GM12878 (cell line): ENCODE data around the gene DNAI2. TPM values are rescaled to one million over a fixed set of nuclear protein-coding genes. Genes with fewer than 3 reads are reported as not detected.
A peak's percentile ranks its signal among the peaks of the same experiment; 100 is the strongest.

Experiments
- BMI1 ChIP-seq: fragments of 450-650 bp; IDR thresholded peaks from 2 replicates; pipeline ENCODE4 v1.6.1; 2016; ENCODE audit warnings: mild to moderate bottlenecking, moderate library complexity, borderline replicate concordance
- CBX5 ChIP-seq: sonication (generic); IDR thresholded peaks from 2 replicates; pipeline ENCODE4 v1.6.1; 2016; ENCODE audit warnings: low read depth, moderate library complexity, mild to moderate bottlenecking, inconsistent platforms
- CHD2 ChIP-seq: IDR thresholded peaks from 2 replicates; pipeline ENCODE4 v1.6.1; 2011; ENCODE audit warnings: low read depth, low read length, improper control_type of control experiment, borderline replicate concordance
- CHD4 ChIP-seq: fragments of 200-600 bp; sonication (generic); IDR thresholded peaks from 2 replicates; pipeline ENCODE4 v1.6.1; 2016; ENCODE audit warnings: mild to moderate bottlenecking
- EGR1 ChIP-seq, 2 experiments: IDR thresholded peaks; 1 replicate in 1 of 2; 2 replicates in 1 of 2; pipeline ENCODE4 v1.6.1; 2011 to 2012; ENCODE audit warnings: low read depth in 2 of 2, low read length in 2 of 2, borderline replicate concordance in 1 of 2, mild to moderate bottlenecking in 1 of 2, moderate library complexity in 1 of 2
- IKZF1 ChIP-seq: fragments of 450-650 bp; conservative IDR thresholded peaks from 2 replicates; pipeline ENCODE4 v1.6.1; 2017; ENCODE audit warnings: antibody characterized with exemption, mild to moderate bottlenecking
- IRF4 ChIP-seq: IDR thresholded peaks from 2 replicates; pipeline ENCODE4 v1.6.1; 2011; ENCODE audit warnings: low read depth, low read length
- LARP7 ChIP-seq: fragments of 450-650 bp; IDR thresholded peaks from 2 replicates; pipeline ENCODE4 v1.6.1; 2017; ENCODE audit warnings: mild to moderate bottlenecking
- MAX ChIP-seq: IDR thresholded peaks from 2 replicates; pipeline ENCODE4 v1.6.1; 2012; ENCODE audit warnings: low read depth, low read length, improper control_type of control experiment
- NR2C2 ChIP-seq: IDR thresholded peaks from 2 replicates; pipeline ENCODE4 v1.6.1; 2011; ENCODE audit warnings: borderline replicate concordance, low read depth; ENCODE audit not compliant: control insufficient read depth, insufficient read length
- NRF1 ChIP-seq: conservative IDR thresholded peaks from 2 replicates; pipeline ENCODE4 v1.6.1; 2011; ENCODE audit warnings: mild to moderate bottlenecking, low read depth, low read length, improper control_type of control experiment
- PAX5 ChIP-seq: IDR thresholded peaks from 2 replicates; pipeline ENCODE4 v1.6.1; 2011; ENCODE audit warnings: low read depth, low read length, borderline replicate concordance
- POLR2A ChIP-seq: IDR thresholded peaks from 2 replicates; pipeline ENCODE4 v1.6.1; 2011; ENCODE audit warnings: low read depth, mild to moderate bottlenecking, low read length
- RB1 ChIP-seq: fragments of 450-650 bp; formaldehyde crosslinking; IDR thresholded peaks from 2 replicates; pipeline ENCODE4 v1.6.1; 2017; ENCODE audit warnings: mild to moderate bottlenecking, borderline replicate concordance
- RCOR1 ChIP-seq: conservative IDR thresholded peaks from 2 replicates; pipeline ENCODE4 v1.6.1; 2012; ENCODE audit warnings: low read depth, low read length, improper control_type of control experiment
- SIN3A ChIP-seq: IDR thresholded peaks from 2 replicates; pipeline ENCODE4 v1.6.1; 2012; ENCODE audit warnings: low read depth, low read length, improper control_type of control experiment
- SMAD1 ChIP-seq: fragments of 450-650 bp; IDR thresholded peaks from 2 replicates; pipeline ENCODE4 v1.6.1; 2018; ENCODE audit warnings: mild to moderate bottlenecking, low read depth; ENCODE audit not compliant: partially characterized antibody
- SMC3 ChIP-seq: IDR thresholded peaks from 2 replicates; pipeline ENCODE4 v1.6.1; 2011; ENCODE audit warnings: low read length, improper control_type of control experiment, borderline replicate concordance
- SP1 ChIP-seq: IDR thresholded peaks from one replicate; pipeline ENCODE4 v1.6.1; 2011; ENCODE audit warnings: low read depth, low read length
- SRF ChIP-seq, 2 experiments: IDR thresholded peaks; 2 replicates each; pipeline ENCODE4 v1.6.1; 2011; ENCODE audit warnings: low read depth in 2 of 2, low read length in 2 of 2, mild to moderate bottlenecking in 1 of 2, moderate library complexity in 1 of 2
- TCF12 ChIP-seq: IDR thresholded peaks from 2 replicates; pipeline ENCODE4 v1.6.1; 2011; ENCODE audit warnings: low read depth, mild to moderate bottlenecking, low read length
- USF1 ChIP-seq: IDR thresholded peaks from 2 replicates; pipeline ENCODE4 v1.6.1; 2011; ENCODE audit warnings: borderline replicate concordance, low read depth, mild to moderate bottlenecking, moderate library complexity, mixed read lengths, low read length; ENCODE audit not compliant: insufficient read depth; ENCODE audit errors: extremely low read length
- YY1 ChIP-seq: IDR thresholded peaks from 2 replicates; pipeline ENCODE4 v1.6.1; 2011; ENCODE audit warnings: low read depth, mild to moderate bottlenecking, low read length
- ZBTB4 ChIP-seq: fragments of 450-650 bp; formaldehyde crosslinking; IDR thresholded peaks from 2 replicates; pipeline ENCODE4 v1.4.0; 2022; ENCODE audit warnings: mild to moderate bottlenecking, moderate library complexity
- ZNF274 ChIP-seq: IDR thresholded peaks from one replicate; pipeline ENCODE4 v1.8.0; 2011; ENCODE audit not compliant: insufficient read length, insufficient read depth
- polyA plus RNA-seq, 11 experiments: library from polyadenylated mRNA; depleted of rRNA in 4 of 11; unstranded in 6 of 11; stranded (reverse) in 5 of 11; fragments of >200 nt; fragmentation: Nextera tagmentation in 4 of 11; fragmentation: Illumina TruSeq in 1 of 11; extraction: Ambion mirVana in 4 of 11; extraction: Trizol in 1 of 11; gene quantifications; 1 replicate in 1 of 11; 2 replicates in 10 of 11; pipeline versions ENCODE4 v1.2.1 to v1.2.3, GENCODE V29; 2011 to 2016; ENCODE audit warnings: inconsistent platforms in 2 of 11, missing spikeins in 2 of 11, low read depth in 1 of 11
- total RNA-seq, 4 experiments: library from RNA; depleted of rRNA in 3 of 4; stranded (reverse); fragments of >200 nt in 3 of 4; fragmentation: Illumina TruSeq in 1 of 4; extraction: Trizol in 1 of 4; gene quantifications; 2 replicates each; pipeline versions ENCODE4 v1.2.1 to v1.2.3, GENCODE V29; 2013 to 2021
- TF ChIP-seq, protein P1 (sequence below): IDR thresholded peaks from 2 replicates; pipeline ENCODE4 v1.6.1; 2012; ENCODE audit warnings: low read depth, low read length, improper control_type of control experiment
- TF ChIP-seq, protein P2 (sequence below): IDR thresholded peaks from 2 replicates; pipeline ENCODE4 v1.6.1; 2011; ENCODE audit warnings: borderline replicate concordance, low read depth, mild to moderate bottlenecking, moderate library complexity, low read length; ENCODE audit not compliant: insufficient read depth, poor library complexity, severe bottlenecking

Gene DNAI2
- total and polyA plus RNA-seq, 10 of the 15 experiments (the other 5 are each of a cell fraction or from before 2014, with no cell fraction given): 0.04 to 1.8 (median 0.13) TPM

- TF ChIP-seq SMAD1 (no peak), RCOR1 (no peak), ZBTB4 (CRISPR knock-in tag) (no peak), CHD2 (no peak), EGR1 (IDR thresholded peaks at IDR 0.05; ENCODE audit: borderline replicate concordance in 1 of 2, low read depth in 2 of 2, low read length in 2 of 2) (no peak), IKZF1 (peak; percentile 73), SRF (IDR thresholded peaks at IDR 0.05; ENCODE audit: low read depth in 2 of 2, low read length in 2 of 2) (no peak), SIN3A (no peak), IRF4 (no peak), ZNF274 (no peak), NRF1 (no peak), USF1 (no peak), NR2C2 (no peak), SMC3 (no peak), PAX5 (peak; percentile 72; the same call in 1 of the 2 replicates), YY1 (0 out of 2 replicates have a peak, but pooled peaks have one; percentile 6), CHD4 (no peak), POLR2A (no peak), TCF12 (peak; percentile 73; the same call in 1 of the 2 replicates), SP1 (peak; percentile 13), MAX (no peak), BMI1 (no peak), CBX5 (no peak), RB1 (no peak), LARP7 (no peak)
- TF ChIP-seq, protein P1, sequence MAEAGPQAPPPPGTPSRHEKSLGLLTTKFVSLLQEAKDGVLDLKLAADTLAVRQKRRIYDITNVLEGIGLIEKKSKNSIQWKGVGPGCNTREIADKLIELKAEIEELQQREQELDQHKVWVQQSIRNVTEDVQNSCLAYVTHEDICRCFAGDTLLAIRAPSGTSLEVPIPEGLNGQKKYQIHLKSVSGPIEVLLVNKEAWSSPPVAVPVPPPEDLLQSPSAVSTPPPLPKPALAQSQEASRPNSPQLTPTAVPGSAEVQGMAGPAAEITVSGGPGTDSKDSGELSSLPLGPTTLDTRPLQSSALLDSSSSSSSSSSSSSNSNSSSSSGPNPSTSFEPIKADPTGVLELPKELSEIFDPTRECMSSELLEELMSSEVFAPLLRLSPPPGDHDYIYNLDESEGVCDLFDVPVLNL: no peak
- TF ChIP-seq, protein P2, sequence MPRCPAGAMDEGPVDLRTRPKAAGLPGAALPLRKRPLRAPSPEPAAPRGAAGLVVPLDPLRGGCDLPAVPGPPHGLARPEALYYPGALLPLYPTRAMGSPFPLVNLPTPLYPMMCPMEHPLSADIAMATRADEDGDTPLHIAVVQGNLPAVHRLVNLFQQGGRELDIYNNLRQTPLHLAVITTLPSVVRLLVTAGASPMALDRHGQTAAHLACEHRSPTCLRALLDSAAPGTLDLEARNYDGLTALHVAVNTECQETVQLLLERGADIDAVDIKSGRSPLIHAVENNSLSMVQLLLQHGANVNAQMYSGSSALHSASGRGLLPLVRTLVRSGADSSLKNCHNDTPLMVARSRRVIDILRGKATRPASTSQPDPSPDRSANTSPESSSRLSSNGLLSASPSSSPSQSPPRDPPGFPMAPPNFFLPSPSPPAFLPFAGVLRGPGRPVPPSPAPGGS: no peak
Observed at GRCh38 chr17:74280093-74280513, 6.1 kb downstream of the DNAI2 start (continued).
